GM19397 (cell line): Measurements from ENCODE around the gene HS1BP3.

Source experiments
- ATAC-seq: cut with Tn5 transposase; IDR thresholded peaks from one replicate; pipeline ENCODE4 v1.9.1; 2021; ENCODE audit warnings: mild to moderate bottlenecking, moderate library complexity; ENCODE audit not compliant: unreplicated experiment

Gene HS1BP3

GRCh38 chr2:20604951-20605381, 45.9 kb downstream of the HS1BP3 start:
- no peak for ATAC-seq

GRCh38 chr2:20604401-20604911, 46.4 kb downstream of the HS1BP3 start:
- ATAC-seq, result no peak

- ATAC-seq, result no peak
Measured at GRCh38 chr2:20603791-20604190, 47.1 kb downstream of the HS1BP3 start.

GRCh38 chr2:20602803-20603202, 48.1 kb downstream of the HS1BP3 start:
- no peak for ATAC-seq

GRCh38 chr2:20600756-20601325, 50.1 kb downstream of the HS1BP3 start:
- ATAC-seq, result no peak

GRCh38 chr2:20599861-20600461, 50.9 kb downstream of the HS1BP3 start:
- ATAC-seq, result no peak

GRCh38 chr2:20599001-20599600, 51.8 kb downstream of the HS1BP3 start:
- no peak for ATAC-seq

- no peak for ATAC-seq
Measured at GRCh38 chr2:20597860-20598183, 53.1 kb downstream of the HS1BP3 start.

- no peak for ATAC-seq
Measured at GRCh38 chr2:20596973-20597859, 53.7 kb downstream of the HS1BP3 start.

- peak; percentile 0 for ATAC-seq
Measured at GRCh38 chr2:20596193-20596972, 54.5 kb downstream of the HS1BP3 start.

- ATAC-seq, result peak; percentile 84
Measured at GRCh38 chr2:20595439-20596192, 55.3 kb downstream of the HS1BP3 start.

- ATAC-seq, result no peak
Measured at GRCh38 chr2:20594957-20595356, 55.9 kb downstream of the HS1BP3 start.

- no peak for ATAC-seq
Measured at GRCh38 chr2:20594048-20594750, 56.7 kb downstream of the HS1BP3 start.

- ATAC-seq, result no peak
Measured at GRCh38 chr2:20593072-20594034, 57.5 kb downstream of the HS1BP3 start.

- no peak for ATAC-seq
Measured at GRCh38 chr2:20592106-20593071, 58.5 kb downstream of the HS1BP3 start.

GRCh38 chr2:20590704-20591515, 60.0 kb downstream of the HS1BP3 start:
- ATAC-seq, result no peak
